Thymus (tissue), 11 donors: ENCODE results near the gene PDE6C. TPM values are rescaled to one million over a fixed set of nuclear protein-coding genes. Genes with fewer than 3 reads are reported as not detected.

Experiments used
- DNase-seq, 9 donors: peaks; one replicate each; pipeline ENCODE4 v3.0.0-alpha.2; 2013; ENCODE audit warnings: low spot score in 9 of 9, low read depth in 6 of 9, missing footprints in 1 of 9
- H3K27ac ChIP-seq, 2 donors: one replicate each; pipeline ENCODE4 v1.5.1; 2013; ENCODE audit warnings: control low read depth in 1 of 2, low read depth in 1 of 2, low read length in 1 of 2, mild to moderate bottlenecking in 1 of 2, moderate library complexity in 1 of 2
- H3K27me3 ChIP-seq, 2 donors: one replicate each; pipeline ENCODE4 v1.5.1; 2013; ENCODE audit warnings: low read length in 1 of 2; ENCODE audit not compliant: control insufficient read depth in 2 of 2, insufficient read depth in 1 of 2
- H3K36me3 ChIP-seq, 2 donors: one replicate each; pipeline ENCODE4 v1.5.1; 2013; ENCODE audit warnings: low read length in 1 of 2, mild to moderate bottlenecking in 1 of 2, moderate library complexity in 1 of 2; ENCODE audit not compliant: control insufficient read depth in 2 of 2, insufficient read depth in 2 of 2
- H3K4me1 ChIP-seq, 2 donors: one replicate each; pipeline ENCODE4 v1.5.1; 2013; ENCODE audit warnings: low read length in 2 of 2; ENCODE audit not compliant: control insufficient read depth in 2 of 2, insufficient read depth in 2 of 2
- H3K4me3 ChIP-seq, 2 donors: one replicate each; pipeline ENCODE4 v1.5.1; 2013; ENCODE audit warnings: low read length in 2 of 2, control low read depth in 1 of 2, mild to moderate bottlenecking in 1 of 2
- H3K9me3 ChIP-seq, 2 donors: one replicate each; pipeline ENCODE4 v1.5.1; 2013; ENCODE audit warnings: low read length in 1 of 2, mild to moderate bottlenecking in 1 of 2; ENCODE audit not compliant: control insufficient read depth in 2 of 2, insufficient read depth in 1 of 2
- WGBS: extraction: QIAGEN DNeasy Blood & Tissue Kit; methylation state at CpG from one replicate; pipeline ENCODE4 v1.1.7; 2013; 5-methylcytosine and 5-hydroxymethylcytosine counted together
- polyA plus RNA-seq: library from polyadenylated mRNA; stranded (reverse); fragments of 200-250 nt; gene quantifications from one replicate; pipeline ENCODE4 v1.2.3, GENCODE V29; 2013
- total RNA-seq: library from RNA; stranded (reverse); fragments of 120-200 nt; gene quantifications from one replicate; pipeline ENCODE4 v1.2.4, GENCODE V29; 2013
- donor health status: healthy.

The PDE6C gene
- total and polyA plus RNA-seq, 2 donors: 0.18 TPM; not detected in 1

GRCh38 chr10:93656155-93656554 is 43.8 kb downstream of the PDE6C start:
- Histone ChIP-seq H3K9me3 (no peaks in the 10 kb centered on the region), H3K4me1 (no peaks in the 10 kb centered on the region), H3K27ac (no peak overlapping the region), H3K36me3 (no peaks in the 10 kb centered on the region), H3K4me3 (no peak overlapping the region), H3K27me3 (no peaks in the 10 kb centered on the region)
- WGBS: 98% methylated on average over 1 of the region's 1 CpG
- no peak for DNase-seq

GRCh38 chr10:93657757-93658156 is 45.4 kb downstream of the PDE6C start:
- no peaks in the 10 kb centered on the region for H3K27me3 ChIP-seq
- whole genome bisulfite sequencing: 88% methylated on average over 1 of the region's 1 CpG
- no peak for DNase-seq
- H3K9me3 ChIP-seq: no peaks in the 10 kb centered on the region
- H3K27ac ChIP-seq: no peak overlapping the region
- H3K4me3 ChIP-seq: no peak overlapping the region
- no peaks in the 10 kb centered on the region for H3K4me1 ChIP-seq
- no peaks in the 10 kb centered on the region for H3K36me3 ChIP-seq

- H3K27me3 ChIP-seq: no peaks in the 10 kb centered on the region
- WGBS: over 99% methylated on average over 4 of the region's 4 CpGs
- H3K36me3 ChIP-seq: peaks cover 3 to 32% of the 10 kb centered on the region in 2 donors
- H3K27ac ChIP-seq: no peak overlapping the region
- no peaks in the 10 kb centered on the region for H3K4me1 ChIP-seq
- H3K9me3 ChIP-seq: no peaks in the 10 kb centered on the region
- DNase-seq: no peak
- no peak overlapping the region for H3K4me3 ChIP-seq
These were observed 53.7 kb downstream of the PDE6C start for GRCh38 chr10:93666030-93666429.

GRCh38 chr10:93667795-93668194 is 55.5 kb downstream of the PDE6C start:
- 99% methylated on average over 3 of the region's 3 CpGs for WGBS
- Histone ChIP-seq H3K27me3 (no peaks in the 10 kb centered on the region), H3K27ac (no peak overlapping the region), H3K4me3 (no peak overlapping the region), H3K4me1 (no peaks in the 10 kb centered on the region), H3K36me3 (peaks cover 4 to 34% of the 10 kb centered on the region in 2 donors), H3K9me3 (no peaks in the 10 kb centered on the region)
- DNase-seq: no peak

GRCh38 chr10:93670372-93670771 is 58.0 kb downstream of the PDE6C start:
- no peak for DNase-seq
- H3K4me1 ChIP-seq: no peaks in the 10 kb centered on the region
- no peaks in the 10 kb centered on the region for H3K27me3 ChIP-seq
- no peak overlapping the region for H3K4me3 ChIP-seq
- peaks cover 6 to 42% of the 10 kb centered on the region in 2 donors for H3K36me3 ChIP-seq
- no peaks in the 10 kb centered on the region for H3K9me3 ChIP-seq
- H3K27ac ChIP-seq: no peak overlapping the region

GRCh38 chr10:93671042-93671441 is 58.7 kb downstream of the PDE6C start:
- WGBS: 99% methylated on average over 2 of the region's 2 CpGs
- no peak for DNase-seq
- Histone ChIP-seq H3K27me3 (no peaks in the 10 kb centered on the region), H3K4me1 (no peaks in the 10 kb centered on the region), H3K27ac (no peak overlapping the region), H3K36me3 (peaks cover 6 to 37% of the 10 kb centered on the region in 2 donors), H3K4me3 (no peak overlapping the region), H3K9me3 (no peaks in the 10 kb centered on the region)

- peaks cover 6 to 36% of the 10 kb centered on the region in 2 donors for H3K36me3 ChIP-seq
These were observed 59.8 kb downstream of the PDE6C start for GRCh38 chr10:93672022-93672678.

GRCh38 chr10:93672890-93673289 is 60.6 kb downstream of the PDE6C start:
- no peak overlapping the region for H3K27ac ChIP-seq
- no peaks in the 10 kb centered on the region for H3K9me3 ChIP-seq
- H3K36me3 ChIP-seq: peaks cover 6 to 41% of the 10 kb centered on the region in 2 donors
- WGBS: 96% methylated on average over 2 of the region's 2 CpGs
- no peaks in the 10 kb centered on the region for H3K4me1 ChIP-seq
- no peak overlapping the region for H3K4me3 ChIP-seq
- DNase-seq: no peak
- no peaks in the 10 kb centered on the region for H3K27me3 ChIP-seq

More at GRCh38 chr10:93672022-93672678, 59.8 kb downstream of the PDE6C start:
- Histone ChIP-seq H3K4me1 (no peaks in the 10 kb centered on the region), H3K27ac (no peak overlapping the region), H3K4me3 (no peak overlapping the region), H3K27me3 (no peaks in the 10 kb centered on the region), H3K9me3 (no peaks in the 10 kb centered on the region)
- no peak for DNase-seq
- WGBS: 97% methylated on average over 2 of the region's 2 CpGs

- Histone ChIP-seq H3K9me3 (no peaks in the 10 kb centered on the region), H3K4me1 (no peaks in the 10 kb centered on the region), H3K27me3 (no peaks in the 10 kb centered on the region), H3K4me3 (no peak overlapping the region), H3K27ac (no peak overlapping the region), H3K36me3 (peaks cover 6 to 42% of the 10 kb centered on the region in 2 donors)
- WGBS: 98% methylated on average over 2 of the region's 2 CpGs
- no peak for DNase-seq
These were observed 61.5 kb downstream of the PDE6C start for GRCh38 chr10:93673791-93674190.
